Measurements from ENCODE around the gene PCDHGB2. TPM values are rescaled to one million over a fixed set of nuclear protein-coding genes. Genes with fewer than 3 reads are reported as not detected.
"Not testable (repeated sequence)": the region's sequence is repeated elsewhere in the genome, so short reads cannot be mapped to it uniquely, and the experiment has no call there.

PCDHGB2 gene
- total and polyA plus RNA-seq, 12 donors, result 0.64 to 17.0 (median 11.2) TPM

DNA sequence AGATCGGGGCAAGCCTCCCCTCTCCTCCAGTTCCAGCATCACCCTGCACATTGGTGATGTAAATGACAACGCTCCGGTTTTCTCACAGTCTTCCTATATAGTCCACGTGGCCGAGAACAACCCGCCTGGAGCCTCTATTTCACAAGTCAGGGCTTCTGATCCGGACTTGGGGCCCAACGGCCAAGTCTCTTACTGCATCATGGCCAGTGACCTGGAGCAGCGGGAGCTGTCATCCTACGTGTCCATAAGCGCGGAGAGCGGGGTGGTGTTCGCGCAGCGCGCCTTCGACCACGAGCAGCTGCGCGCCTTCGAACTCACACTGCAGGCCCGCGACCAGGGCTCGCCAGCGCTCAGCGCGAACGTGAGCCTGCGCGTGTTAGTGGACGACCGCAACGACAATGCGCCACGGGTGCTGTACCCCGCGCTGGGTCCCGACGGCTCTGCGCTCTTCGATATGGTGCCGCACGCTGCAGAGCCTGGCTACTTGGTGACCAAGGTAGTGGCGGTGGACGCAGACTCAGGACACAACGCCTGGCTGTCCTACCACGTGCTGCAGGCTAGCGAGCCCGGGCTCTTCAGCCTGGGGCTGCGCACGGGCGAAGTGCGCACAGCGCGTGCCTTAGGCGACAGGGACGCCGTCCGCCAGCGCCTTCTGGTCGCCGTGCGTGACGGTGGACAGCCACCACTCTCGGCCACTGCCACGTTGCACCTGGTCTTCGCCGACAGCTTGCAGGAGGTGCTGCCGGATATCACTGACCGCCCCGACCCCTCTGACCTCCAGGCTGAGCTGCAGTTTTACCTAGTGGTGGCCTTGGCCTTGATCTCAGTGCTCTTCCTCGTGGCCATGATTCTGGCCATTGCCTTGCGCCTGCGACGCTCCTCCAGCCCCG lies 29.6 kb downstream of the PCDHGB2 start:
- Histone ChIP-seq H3K36me3 (peaks cover 0 to 28% (median 3%) of the 10 kb centered on the region in 9 donors), H3K4me1 (peaks cover 0 to 14% (median 0%) of the 10 kb centered on the region in 9 donors), H3K4me3 (no peak overlapping the region), H3K27me3 (peaks cover 0 to 56% (median 0%) of the 10 kb centered on the region in 7 donors), H3K27ac (no peak overlapping the region), H3K9me3 (peaks cover 0 to 97% (median 65%) of the 10 kb centered on the region in 11 donors)
- intact Hi-C loops (cut with DNase I), result loop anchor here in 1 of 10 donors (5.0 kb wide), 1 partner anchor 37 kb away; the partner anchor contains the start of gene PCDHGB1
- TF ChIP-seq, protein P1, sequence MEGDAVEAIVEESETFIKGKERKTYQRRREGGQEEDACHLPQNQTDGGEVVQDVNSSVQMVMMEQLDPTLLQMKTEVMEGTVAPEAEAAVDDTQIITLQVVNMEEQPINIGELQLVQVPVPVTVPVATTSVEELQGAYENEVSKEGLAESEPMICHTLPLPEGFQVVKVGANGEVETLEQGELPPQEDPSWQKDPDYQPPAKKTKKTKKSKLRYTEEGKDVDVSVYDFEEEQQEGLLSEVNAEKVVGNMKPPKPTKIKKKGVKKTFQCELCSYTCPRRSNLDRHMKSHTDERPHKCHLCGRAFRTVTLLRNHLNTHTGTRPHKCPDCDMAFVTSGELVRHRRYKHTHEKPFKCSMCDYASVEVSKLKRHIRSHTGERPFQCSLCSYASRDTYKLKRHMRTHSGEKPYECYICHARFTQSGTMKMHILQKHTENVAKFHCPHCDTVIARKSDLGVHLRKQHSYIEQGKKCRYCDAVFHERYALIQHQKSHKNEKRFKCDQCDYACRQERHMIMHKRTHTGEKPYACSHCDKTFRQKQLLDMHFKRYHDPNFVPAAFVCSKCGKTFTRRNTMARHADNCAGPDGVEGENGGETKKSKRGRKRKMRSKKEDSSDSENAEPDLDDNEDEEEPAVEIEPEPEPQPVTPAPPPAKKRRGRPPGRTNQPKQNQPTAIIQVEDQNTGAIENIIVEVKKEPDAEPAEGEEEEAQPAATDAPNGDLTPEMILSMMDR (IDR thresholded peaks at IDR 0.05), result no peak
- ATAC-seq (no peak), DNase-seq (no peak)
- 40% methylated on average over 77 of the region's 77 CpGs for WGBS, 2 donors

GRCh38 chr5:141392429-141393198 lies 32.8 kb downstream of the PCDHGB2 start, which contains the start of gene PCDHGA8:
TSS of gene PCDHGA8 (plus strand) at chr5:141392633. CDS start at chr5:141392814, 181 bp downstream.
- Histone ChIP-seq H3K4me1 (peaks cover 0 to 8% (median 0%) of the 10 kb centered on the region in 9 donors), H3K27me3 (peaks cover 0 to 72% (median 0%) of the 10 kb centered on the region in 7 donors), H3K27ac (no peak within 1 kb of the TSS), H3K36me3 (peaks cover 0 to 28% (median 3%) of the 10 kb centered on the region in 9 donors), H3K4me3 (no peak within 1 kb of the TSS), H3K9me3 (peaks cover 0 to 95% (median 58%) of the 10 kb centered on the region in 11 donors)
- intact Hi-C loops (cut with DNase I), result loop anchor here in 1 of 10 donors (5.0 kb wide), 1 partner anchor 40 kb away; the partner anchor contains the start of gene PCDHGB1
- no peak for DNase-seq
- 37 to 40% methylated on average over 38 of the region's 38 CpGs for WGBS, 2 donors
- TF ChIP-seq, protein P1 (IDR thresholded peaks at IDR 0.05), result peak in 4 of 9 donors; percentile 21 to 31 (median 27)
- no peak for ATAC-seq

- intact Hi-C loops (cut with DNase I), result loop anchor here in 1 of 10 donors (5.0 kb wide), 1 partner anchor 41 kb away; the partner anchor contains the start of gene PCDHGB1
- TF ChIP-seq, protein P1 (IDR thresholded peaks at IDR 0.05), result no peak
- DNase-seq, result no peak
- no peak overlapping the region for H3K27ac ChIP-seq
- peak in 1 of 8 donors; percentile 32 for ATAC-seq
- H3K4me1 ChIP-seq, result peaks cover 0 to 8% (median 0%) of the 10 kb centered on the region in 9 donors
- no peak overlapping the region for H3K4me3 ChIP-seq
- 46 to 54% methylated on average over 21 of the region's 21 CpGs for WGBS, 2 donors
- peaks cover 0 to 95% (median 57%) of the 10 kb centered on the region in 11 donors for H3K9me3 ChIP-seq
- peaks cover 0 to 28% (median 3%) of the 10 kb centered on the region in 9 donors for H3K36me3 ChIP-seq
- H3K27me3 ChIP-seq, result peaks cover 0 to 74% (median 0%) of the 10 kb centered on the region in 7 donors
These were observed 33.5 kb downstream of the PCDHGB2 start for GRCh38 chr5:141393267-141393666.

DNA sequence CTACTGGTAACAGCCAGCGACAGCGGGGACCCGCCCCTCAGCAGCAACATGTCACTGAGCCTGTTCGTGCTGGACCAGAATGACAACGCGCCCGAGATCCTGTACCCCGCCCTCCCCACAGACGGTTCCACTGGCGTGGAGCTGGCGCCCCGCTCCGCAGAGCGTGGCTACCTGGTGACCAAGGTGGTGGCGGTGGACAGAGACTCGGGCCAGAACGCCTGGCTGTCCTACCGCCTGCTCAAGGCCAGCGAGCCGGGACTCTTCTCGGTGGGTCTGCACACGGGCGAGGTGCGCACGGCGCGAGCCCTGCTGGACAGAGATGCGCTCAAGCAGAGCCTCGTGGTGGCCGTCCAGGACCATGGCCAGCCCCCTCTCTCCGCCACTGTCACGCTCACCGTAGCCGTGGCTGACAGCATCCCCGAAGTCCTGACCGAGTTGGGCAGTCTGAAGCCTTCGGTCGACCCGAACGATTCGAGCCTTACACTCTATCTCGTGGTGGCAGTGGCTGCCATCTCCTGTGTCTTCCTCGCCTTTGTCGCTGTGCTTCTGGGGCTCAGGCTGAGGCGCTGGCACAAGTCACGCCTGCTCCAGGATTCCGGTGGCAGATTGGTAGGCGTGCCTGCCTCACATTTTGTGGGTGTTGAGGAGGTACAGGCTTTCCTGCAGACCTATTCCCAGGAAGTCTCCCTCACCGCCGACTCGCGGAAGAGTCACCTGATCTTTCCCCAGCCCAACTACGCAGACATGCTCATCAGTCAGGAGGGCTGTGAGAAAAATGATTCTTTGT lies 34.8 kb downstream of the PCDHGB2 start:
- ATAC-seq, H3K27ac ChIP-seq, DNase-seq, H3K4me1 ChIP-seq, H3K4me3 ChIP-seq: not testable (repeated sequence)
- peaks cover 0 to 73% (median 0%) of the 10 kb centered on the region in 7 donors for H3K27me3 ChIP-seq
- H3K36me3 ChIP-seq, result peaks cover 0 to 30% (median 3%) of the 10 kb centered on the region in 9 donors
- 40 to 45% methylated on average over 42 to 44 of the region's 53 CpGs for WGBS, 2 donors
- H3K9me3 ChIP-seq, result peaks cover 0 to 94% (median 55%) of the 10 kb centered on the region in 11 donors
- intact Hi-C loops (cut with DNase I), result loop anchor here in 1 of 10 donors (5.0 kb wide), 1 partner anchor 42 kb away; the partner anchor contains the start of gene PCDHGB1

Measured in heart right ventricle (tissue), 16 donors.